Cardiac fibroblast (primary cell): ENCODE results near the gene KLHL17.

Source experiments
- DNase-seq, 2 donors: peaks; one replicate each; pipeline versions ENCODE4 v3.0.0 to v3.0.0-alpha.2; 2010; ENCODE audit warnings: low read depth in 2 of 2
- H3K4me3 ChIP-seq, 2 donors: replicated peaks in 1 of 2; 1 replicate in 1 of 2; 2 replicates in 1 of 2; pipeline ENCODE4 v1.5.1; 2011; ENCODE audit warnings: low read depth in 2 of 2, low read length in 2 of 2, mild to moderate bottlenecking in 2 of 2, moderate library complexity in 1 of 2
- CTCF ChIP-seq: IDR thresholded peaks from one replicate; pipeline ENCODE4 v1.5.1; 2011; ENCODE audit warnings: low read depth, mild to moderate bottlenecking, low read length, inconsistent platforms

KLHL17 gene

GRCh38 chr1:970242-970972 is 10.0 kb downstream of the KLHL17 start:
- no peak overlapping the region for H3K4me3 ChIP-seq
- DNase-seq = no peak
- no peak for TF ChIP-seq CTCF

- no peak overlapping the region for H3K4me3 ChIP-seq
- TF ChIP-seq CTCF = no peak
- no peak for DNase-seq
Measured at GRCh38 chr1:970973-971730, 10.8 kb downstream of the KLHL17 start.

GRCh38 chr1:971751-972506 is 11.5 kb downstream of the KLHL17 start:
- TF ChIP-seq CTCF = no peak
- DNase-seq = no peak
- H3K4me3 ChIP-seq = no peak overlapping the region

DNA sequence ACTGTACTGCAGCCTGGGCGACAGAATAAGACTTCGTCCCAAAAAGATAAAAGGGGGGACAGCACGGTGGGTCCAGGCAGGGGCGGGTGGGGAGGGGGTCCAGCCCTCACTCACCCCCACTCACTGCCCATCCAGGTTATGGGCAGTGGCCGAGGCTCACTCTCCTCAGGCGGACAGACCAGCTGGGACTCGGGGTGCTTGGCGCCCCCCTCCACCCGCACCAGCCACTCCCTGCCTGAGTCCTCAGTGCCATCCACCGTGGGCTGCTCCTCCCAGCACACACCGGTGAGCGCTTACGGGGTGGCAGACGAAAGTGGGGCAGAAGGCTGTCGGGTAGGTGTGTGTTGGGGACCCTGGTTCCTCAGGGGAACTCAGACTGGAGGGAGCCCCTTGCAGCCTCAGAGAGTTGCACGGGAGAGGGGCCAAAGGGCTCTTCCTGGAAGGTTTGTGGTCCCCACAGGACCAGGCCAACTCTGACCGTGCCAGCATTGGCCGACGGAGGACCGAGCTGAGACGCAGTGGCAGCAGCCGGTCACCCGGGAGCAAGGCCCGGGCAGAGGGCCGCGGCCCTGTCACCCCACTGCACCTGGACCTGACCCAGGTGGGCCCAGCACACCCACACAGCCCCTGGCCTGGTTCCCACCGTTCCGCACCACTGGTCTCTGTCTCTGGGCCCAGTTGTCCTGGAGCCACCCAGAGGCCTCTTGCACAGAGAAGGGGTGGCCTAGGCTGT is 12.5 kb downstream of the KLHL17 start:
- H3K4me3 ChIP-seq = no peak overlapping the region
- no peak for TF ChIP-seq CTCF
- DNase-seq = no peak

GRCh38 chr1:973459-974292 is 13.3 kb downstream of the KLHL17 start:
- no peak for TF ChIP-seq CTCF
- no peak for DNase-seq

DNA sequence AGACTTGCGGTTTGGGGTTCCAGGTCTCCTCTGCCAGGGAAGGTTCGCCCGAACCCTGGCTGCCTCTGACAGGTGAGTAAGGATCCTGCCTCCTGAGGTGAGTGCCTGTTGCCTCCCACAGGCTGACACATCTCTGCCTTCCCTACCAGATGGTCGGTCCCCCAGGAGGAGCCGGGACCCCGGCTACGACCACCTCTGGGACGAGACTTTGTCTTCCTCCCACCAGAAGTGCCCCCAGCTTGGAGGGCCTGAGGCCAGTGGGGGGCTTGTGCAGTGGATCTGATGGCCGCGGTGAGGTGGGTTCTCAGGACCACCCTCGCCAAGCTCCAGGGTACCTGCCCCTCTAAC is 13.9 kb downstream of the KLHL17 start:
- DNase-seq = no peak
- TF ChIP-seq CTCF = no peak
- H3K4me3 ChIP-seq = no peak overlapping the region

More at GRCh38 chr1:973459-974292, 13.3 kb downstream of the KLHL17 start:
- no peak overlapping the region for H3K4me3 ChIP-seq
